SK-N-SH (cell line): ENCODE data around the gene SLC6A9. TPM values are rescaled to one million over a fixed set of nuclear protein-coding genes. Genes with fewer than 3 reads are reported as not detected.

Experiments
- CTCF ChIA-PET: fragments of 300-600, 350-600 bp; formaldehyde crosslinking; extraction: SDS; loops from one replicate; lab custom pipeline; 2021; lab: Yijun Ruan, JAX
- POLR2A ChIA-PET: fragments of 350-600 bp; sonication (Branson Sonifier 250); formaldehyde crosslinking; extraction: SDS; loops from one replicate; lab custom pipeline; 2020; ENCODE audit warnings: antibody characterized with exemption, inconsistent platforms; lab: Yijun Ruan, JAX
- DNase-seq: peaks from one replicate; pipeline ENCODE4 v3.0.0; 2012
- H2AFZ ChIP-seq: fragments of 200-600 bp; sonication (generic); 2 replicates; pipeline ENCODE4 v1.8.1; 2016; ENCODE audit warnings: antibody characterized with exemption, mild to moderate bottlenecking, low read depth
- H3F3A ChIP-seq: fragments of 200-600 bp; sonication (generic); replicated peaks from 2 replicates; pipeline ENCODE3; 2016; ENCODE audit warnings: antibody characterized with exemption, mild to moderate bottlenecking; ENCODE audit not compliant: insufficient read depth
- H3K27ac ChIP-seq, 2 experiments: fragments of 200-500 bp in 1 of 2; fragments of 200-600 bp in 1 of 2; sonication (Bioruptor generic) in 1 of 2; sonication (generic), shearing (Covaris generic) in 1 of 2; 2 replicates each; pipeline versions ENCODE4 v1.5.1 to v1.6.1; 2014 to 2016; ENCODE audit warnings: low read depth in 2 of 2, inconsistent platforms in 1 of 2, low read length in 1 of 2, mild to moderate bottlenecking in 1 of 2, mixed read lengths in 1 of 2
- H3K27me3 ChIP-seq: fragments of 200-600 bp; sonication (generic), shearing (Covaris generic); 2 replicates; pipeline ENCODE4 v1.6.1; 2016; ENCODE audit warnings: mixed run types; ENCODE audit not compliant: insufficient read depth
- H3K36me3 ChIP-seq, 2 experiments: fragments of 200-500 bp in 1 of 2; fragments of 200-600 bp in 1 of 2; sonication (Bioruptor generic) in 1 of 2; sonication (generic) in 1 of 2; replicated peaks in 1 of 2; 2 replicates each; pipeline versions ENCODE3 to v1.5.1; 2014 to 2016; ENCODE audit warnings: low read length in 1 of 2, mild to moderate bottlenecking in 1 of 2; ENCODE audit not compliant: insufficient read depth in 2 of 2, control insufficient read depth in 1 of 2
- H3K4me1 ChIP-seq, 2 experiments: fragments of 200-500 bp in 1 of 2; fragments of 200-600 bp in 1 of 2; sonication (Bioruptor generic) in 1 of 2; sonication (generic), shearing (Covaris generic) in 1 of 2; 2 replicates each; pipeline versions ENCODE4 v1.5.1 to v1.6.1; 2014 to 2016; ENCODE audit warnings: low read depth in 1 of 2, low read length in 1 of 2, mixed run types in 1 of 2; ENCODE audit not compliant: insufficient read depth in 2 of 2, control insufficient read depth in 1 of 2
- H3K4me2 ChIP-seq: fragments of 200-600 bp; sonication (generic), shearing (Covaris generic); 2 replicates; pipeline ENCODE4 v1.6.1; 2017; ENCODE audit warnings: mixed run types
- H3K4me3 ChIP-seq, 2 experiments: fragments of 200-500 bp in 1 of 2; fragments of 200-600 bp in 1 of 2; sonication (Bioruptor generic) in 1 of 2; sonication (generic), shearing (Covaris generic) in 1 of 2; 2 replicates each; pipeline versions ENCODE4 v1.5.1 to v1.8.1; 2014 to 2016; ENCODE audit warnings: low read depth in 2 of 2, inconsistent platforms in 1 of 2, low read length in 1 of 2, mild to moderate bottlenecking in 1 of 2, mixed read lengths in 1 of 2, moderate library complexity in 1 of 2
- H3K79me2 ChIP-seq: fragments of 200-600 bp; sonication (generic); 2 replicates; pipeline ENCODE4 v1.8.1; 2017; ENCODE audit warnings: mild to moderate bottlenecking; ENCODE audit not compliant: insufficient read depth
- H3K9ac ChIP-seq: fragments of 200-600 bp; sonication (generic); 2 replicates; pipeline ENCODE4 v1.6.1; 2017; ENCODE audit warnings: mixed run types
- H3K9me2 ChIP-seq: fragments of 200-600 bp; sonication (generic); 2 replicates; pipeline ENCODE4 v1.6.1; 2017; ENCODE audit warnings: mixed run types
- H3K9me3 ChIP-seq: fragments of 200-600 bp; sonication (generic); 2 replicates; pipeline ENCODE4 v1.6.1; 2017; ENCODE audit warnings: mixed run types, mild to moderate bottlenecking, moderate library complexity
- H4K20me1 ChIP-seq: fragments of 200-600 bp; sonication (generic); 2 replicates; pipeline ENCODE4 v1.6.1; 2017; ENCODE audit warnings: mild to moderate bottlenecking, mixed run types; ENCODE audit not compliant: insufficient read depth
- CHD2 ChIP-seq: fragments of 150-350 bp; IDR thresholded peaks from 2 replicates; pipeline ENCODE4 v1.6.1; 2018; ENCODE audit warnings: low read length; ENCODE audit not compliant: partially characterized antibody
- EP300 ChIP-seq, 2 experiments: IDR thresholded peaks; 2 replicates each; pipeline versions ENCODE4 v1.4.0 to v1.6.1; 2012; ENCODE audit warnings: borderline replicate concordance in 1 of 2, low read depth in 1 of 2, low read length in 1 of 2
- EZH2phosphoT487 ChIP-seq: fragments of 200-600 bp; sonication (generic); IDR thresholded peaks from 2 replicates; pipeline ENCODE4 v1.6.1; 2017; ENCODE audit warnings: low read depth, mixed run types, mild to moderate bottlenecking, antibody characterized with exemption, moderate library complexity, borderline replicate concordance
- GATA2 ChIP-seq: sonication (generic); formaldehyde crosslinking; IDR thresholded peaks from 2 replicates; pipeline ENCODE4 v1.5.0; 2020; ENCODE audit warnings: mild to moderate bottlenecking, missing genetic modification reagents
- IRF3 ChIP-seq: fragments of 150-350 bp; IDR thresholded peaks from 2 replicates; pipeline ENCODE4 v1.6.1; 2016; ENCODE audit warnings: mild to moderate bottlenecking, low read depth, low read length
- MEF2A ChIP-seq: IDR thresholded peaks from 2 replicates; pipeline ENCODE4 v1.4.0; 2012; ENCODE audit warnings: low read depth, borderline replicate concordance
- NFIC ChIP-seq: IDR thresholded peaks from 2 replicates; pipeline ENCODE4 v1.4.0; 2012; ENCODE audit warnings: borderline replicate concordance
- NRF1 ChIP-seq: IDR thresholded peaks from 2 replicates; pipeline ENCODE4 v1.6.1; 2012; ENCODE audit warnings: low read depth, mild to moderate bottlenecking, low read length
- RAD21 ChIP-seq: IDR thresholded peaks from 2 replicates; pipeline ENCODE4 v1.6.1; 2012; ENCODE audit warnings: mild to moderate bottlenecking, low read length
- RCOR1 ChIP-seq: fragments of 150-350 bp; IDR thresholded peaks from 2 replicates; pipeline ENCODE4 v1.6.1; 2017; ENCODE audit warnings: antibody characterized with exemption, low read length
- REST ChIP-seq: IDR thresholded peaks from 2 replicates; pipeline ENCODE4 v1.6.1; 2012; ENCODE audit warnings: mild to moderate bottlenecking, low read depth, low read length, moderate library complexity
- RXRA ChIP-seq: IDR thresholded peaks from 2 replicates; pipeline ENCODE4 v1.4.0; 2012; ENCODE audit warnings: low read depth, mild to moderate bottlenecking, borderline replicate concordance
- SIN3A ChIP-seq: IDR thresholded peaks from 2 replicates; pipeline ENCODE4 v1.6.1; 2012; ENCODE audit warnings: low read depth, mild to moderate bottlenecking, low read length, moderate library complexity, borderline replicate concordance
- TAF1 ChIP-seq: IDR thresholded peaks from 2 replicates; pipeline ENCODE4 v1.6.1; 2012; ENCODE audit warnings: low read depth, mild to moderate bottlenecking, low read length, moderate library complexity, borderline replicate concordance
- TCF12 ChIP-seq: IDR thresholded peaks from 2 replicates; pipeline ENCODE4 v1.4.0; 2012
- USF1 ChIP-seq: IDR thresholded peaks from 2 replicates; pipeline ENCODE4 v1.4.0; 2012; ENCODE audit warnings: low read depth, borderline replicate concordance
- USF2 ChIP-seq: fragments of 150-350 bp; IDR thresholded peaks from 2 replicates; pipeline ENCODE4 v1.6.1; 2017; ENCODE audit warnings: antibody characterized with exemption, low read length, low read depth, borderline replicate concordance
- WGBS: methylation state at CpG from one replicate; pipeline ENCODE4 v1.1.6; 2017; ENCODE audit warnings: low lambda C conversion rate; 5-methylcytosine and 5-hydroxymethylcytosine counted together
- polyA plus RNA-seq, 3 experiments: library from polyadenylated mRNA; depleted of rRNA; stranded (reverse); fragments of >200 nt; gene quantifications; 2 replicates each; pipeline ENCODE4 v1.2.3, GENCODE V29; 2012

The SLC6A9 gene
- polyA plus RNA-seq, 1 of the 3 experiments (the other 2 are of a cell fraction), result 3.9 TPM

- TF ChIP-seq NRF1, result no peak
Measured at GRCh38 chr1:44045064-44045463, 13.8 kb upstream of the SLC6A9 start (continued).

- Histone ChIP-seq H3K27ac (no peak overlapping the region), H3K36me3 (no peaks in the 10 kb centered on the region), H3K27me3 (no peaks in the 10 kb centered on the region), H3K4me3 (no peak overlapping the region), H3K9me3 (no peaks in the 10 kb centered on the region), H3F3A (peaks cover 37% of the 10 kb centered on the region), H3K4me1 (peaks cover 0 to 7% of the 10 kb centered on the region in 2 experiments; a peak in 3 of 4 replicates), H2AFZ (no peak overlapping the region), H3K9me2 (no peaks in the 10 kb centered on the region), H4K20me1 (no peaks in the 10 kb centered on the region), H3K9ac (no peak overlapping the region)
- DNase-seq, result no peak
- WGBS, result 74% methylated on average over 6 of the region's 7 CpGs
- TF ChIP-seq EP300 (IDR thresholded peaks at IDR 0.05; ENCODE audit: borderline replicate concordance in 1 of 2, low read depth in 1 of 2, low read length in 1 of 2), result no peak
- TF ChIP-seq RCOR1, result no peak
- no peak for TF ChIP-seq NRF1
- TF ChIP-seq EZH2phosphoT487, result no peak
- TF ChIP-seq RXRA, result no peak
- TF ChIP-seq SIN3A, result no peak
- no peak for TF ChIP-seq TCF12
- no peak for TF ChIP-seq TAF1
- TF ChIP-seq NFIC, result no peak
- TF ChIP-seq USF2, result no peak
- no peak for TF ChIP-seq REST
- TF ChIP-seq RAD21, result no peak
- no peak for TF ChIP-seq CHD2
- TF ChIP-seq USF1, result no peak
- TF ChIP-seq GATA2, result no peak
- no peak for TF ChIP-seq IRF3
- no peak for TF ChIP-seq MEF2A
- TF ChIP-seq, all 33 proteins: peak for 0
- ChIA-PET CTCF (interaction anchor here (0.8 to 8.9 kb wide), 5 partner anchors 10 to 281 kb away, joined by 3 to 153 read pairs (median 6); partner anchors contain the start of genes IPO13 and SLC6A9), POLR2A (no interaction called here)
- no peak overlapping the region for H3K4me2 ChIP-seq
- no peaks in the 10 kb centered on the region for H3K79me2 ChIP-seq
Measured at GRCh38 chr1:44044071-44044801, 13.0 kb upstream of the SLC6A9 start.
